IMR-90 (cell line): Measurements from ENCODE around the gene MYCT1. TPM values are rescaled to one million over a fixed set of nuclear protein-coding genes. Genes with fewer than 3 reads are reported as not detected.

Experiments used
- ATAC-seq: fragments of 200-7000 bp; cut with Tn5 transposase; 2 replicates; pipeline ENCODE4 v1.9.1; 2020; ENCODE audit warnings: low read depth, mild to moderate bottlenecking, moderate library complexity
- BruUV-seq: library from RNA; stranded (reverse); fragments of 400-500 nt; replicated peaks from 2 replicates; lab custom pipeline; 2021; lab: Mats Ljungman, UMichigan
- CTCF ChIA-PET: fragments of 300-600 bp; formaldehyde crosslinking; extraction: SDS; loops from one replicate; lab custom pipeline; 2021; ENCODE audit warnings: antibody characterized with exemption; lab: Yijun Ruan, JAX
- POLR2A ChIA-PET: fragments of 300-600 bp; sonication (Branson Sonifier 250); formaldehyde crosslinking; loops from one replicate; lab custom pipeline; 2022; ENCODE audit warnings: antibody characterized with exemption; ENCODE audit not compliant: unreplicated experiment; lab: Charles Lee
- DNase-seq: peaks from one replicate; pipeline ENCODE4 v3.0.0; 2013
- H2AFZ ChIP-seq: replicated peaks from 2 replicates; pipeline ENCODE3; 2013; ENCODE audit warnings: low read length, mild to moderate bottlenecking; ENCODE audit not compliant: poor library complexity
- H2AK5ac ChIP-seq: 2 replicates; pipeline ENCODE4 v1.6.1; 2013; ENCODE audit warnings: low read depth, low read length, inconsistent platforms
- H2AK9ac ChIP-seq: replicated peaks from 2 replicates; pipeline ENCODE3; 2013; ENCODE audit warnings: mild to moderate bottlenecking, low read depth, low read length, moderate library complexity; ENCODE audit not compliant: poor library complexity
- H2BK120ac ChIP-seq: 2 replicates; pipeline ENCODE4 v1.6.1; 2013; ENCODE audit warnings: low read depth, low read length, inconsistent platforms
- H2BK15ac ChIP-seq: 3 replicates; pipeline ENCODE4 v1.6.1; 2013; ENCODE audit warnings: low read depth, low read length, inconsistent platforms
- H2BK20ac ChIP-seq: 2 replicates; pipeline ENCODE4 v1.6.1; 2013; ENCODE audit warnings: low read depth, mild to moderate bottlenecking, inconsistent platforms, low read length, moderate library complexity
- H2BK5ac ChIP-seq: 2 replicates; pipeline ENCODE4 v1.6.1; 2013; ENCODE audit warnings: mild to moderate bottlenecking, low read depth, low read length, inconsistent platforms; ENCODE audit not compliant: poor library complexity, severe bottlenecking
- H3K14ac ChIP-seq: replicated peaks from 2 replicates; pipeline ENCODE4 v1.6.1; 2013; ENCODE audit warnings: low read depth, low read length, inconsistent platforms
- H3K18ac ChIP-seq: 2 replicates; pipeline ENCODE4 v1.6.1; 2013; ENCODE audit warnings: low read depth, low read length, control low read depth
- H3K23ac ChIP-seq: 2 replicates; pipeline ENCODE4 v1.6.1; 2013; ENCODE audit warnings: low read depth, low read length, inconsistent platforms
- H3K27ac ChIP-seq: 2 replicates; pipeline ENCODE4 v1.5.1; 2013; ENCODE audit warnings: mild to moderate bottlenecking, control low read depth, low read length; ENCODE audit not compliant: insufficient read depth
- H3K27me3 ChIP-seq: 2 replicates; pipeline ENCODE4 v1.6.1; 2013; ENCODE audit warnings: low read length; ENCODE audit not compliant: control insufficient read depth, insufficient read depth
- H3K36me3 ChIP-seq: 2 replicates; pipeline ENCODE4 v1.6.1; 2013; ENCODE audit warnings: low read length, mixed read lengths; ENCODE audit not compliant: control insufficient read depth, insufficient read depth
- H3K4ac ChIP-seq: 2 replicates; pipeline ENCODE4 v1.6.1; 2013; ENCODE audit warnings: low read depth, low read length, inconsistent platforms
- H3K4me1 ChIP-seq: 2 replicates; pipeline ENCODE4 v1.6.1; 2013; ENCODE audit warnings: low read length, mixed read lengths; ENCODE audit not compliant: control insufficient read depth, insufficient read depth
- H3K4me2 ChIP-seq: 2 replicates; pipeline ENCODE4 v1.6.1; 2013; ENCODE audit warnings: low read depth, mild to moderate bottlenecking, control low read depth, low read length, moderate library complexity
- H3K4me3 ChIP-seq: 2 replicates; pipeline ENCODE4 v1.5.1; 2013; ENCODE audit warnings: low read depth, mild to moderate bottlenecking, control low read depth, low read length, moderate library complexity; ENCODE audit not compliant: insufficient read depth
- H3K56ac ChIP-seq: 2 replicates; pipeline ENCODE4 v1.6.1; 2013; ENCODE audit warnings: low read length, inconsistent platforms; ENCODE audit not compliant: insufficient read depth; ENCODE audit errors: extremely low read depth
- H3K79me1 ChIP-seq, 2 experiments: 2 replicates each; pipeline ENCODE4 v1.6.1; 2013; ENCODE audit warnings: low read length in 2 of 2, inconsistent platforms in 1 of 2, low read depth in 1 of 2
- H3K9ac ChIP-seq: 2 replicates; pipeline ENCODE4 v1.6.1; 2013; ENCODE audit warnings: low read depth, low read length, control low read depth
- H3K9me1 ChIP-seq: 2 replicates; pipeline ENCODE4 v1.6.1; 2013; ENCODE audit warnings: low read length, inconsistent platforms; ENCODE audit not compliant: insufficient read depth
- H3K9me3 ChIP-seq: 2 replicates; pipeline ENCODE4 v1.6.1; 2013; ENCODE audit warnings: low read length; ENCODE audit not compliant: control insufficient read depth, insufficient read depth
- H4K20me1 ChIP-seq: 2 replicates; pipeline ENCODE4 v1.6.1; 2013; ENCODE audit warnings: low read length, inconsistent platforms; ENCODE audit not compliant: insufficient read depth
- H4K5ac ChIP-seq: 2 replicates; pipeline ENCODE4 v1.6.1; 2013; ENCODE audit warnings: mild to moderate bottlenecking, low read depth, low read length, control low read depth
- H4K8ac ChIP-seq, 2 experiments: 2 replicates each; pipeline ENCODE4 v1.6.1; 2013; ENCODE audit warnings: low read depth in 2 of 2, low read length in 2 of 2, control low read depth in 1 of 2, inconsistent platforms in 1 of 2
- H4K91ac ChIP-seq: 2 replicates; pipeline ENCODE4 v1.6.1; 2013; ENCODE audit warnings: low read depth, low read length, inconsistent platforms; ENCODE audit not compliant: insufficient read depth
- CTCF ChIP-seq: conservative IDR thresholded peaks from 2 replicates; pipeline ENCODE4 v1.5.1; 2012; ENCODE audit warnings: mild to moderate bottlenecking, low read depth, low read length, improper control_type of control experiment
- POLR2A ChIP-seq: IDR thresholded peaks from 2 replicates; pipeline ENCODE4 v1.6.1; 2012; ENCODE audit warnings: mild to moderate bottlenecking, low read depth, low read length
- RAD21 ChIP-seq: IDR thresholded peaks from 2 replicates; pipeline ENCODE4 v1.6.1; 2012; ENCODE audit warnings: low read length, improper control_type of control experiment
- WGBS, 2 experiments: methylation state at CpG; one replicate each; pipeline versions ENCODE4 v1.1.5 to v1.1.7; 2013; ENCODE audit warnings: missing lambda C conversion rate in 2 of 2; ENCODE audit not compliant: insufficient read length in 1 of 2; ENCODE audit errors: extremely low coverage in 2 of 2; 5-methylcytosine and 5-hydroxymethylcytosine counted together
- dilution Hi-C: fragments of 300-500 bp; cut with HindIII; formaldehyde crosslinking; loops from one replicate; pipeline ENCODE4 v1.14.3; 2018; ENCODE audit warnings: low sequenced_read_pairs; ENCODE audit not compliant: unreplicated experiment
- in situ Hi-C: fragments of 300-500 bp; cut with MboI; formaldehyde crosslinking; loops from 3 replicates; pipeline ENCODE4 v1.14.3; 2019; ENCODE audit warnings: low sequenced_read_pairs, inconsistent platforms, mixed read lengths
- intact Hi-C: fragments of 100-400 bp; cut with micrococcal nuclease; formaldehyde crosslinking; loops from 2 replicates; pipeline ENCODE4 v1.10.0; 2022
- polyA plus RNA-seq, 3 experiments: library from polyadenylated mRNA; depleted of rRNA; stranded (reverse); fragments of >200 nt; gene quantifications; 2 replicates each; pipeline ENCODE4 v1.2.3, GENCODE V29; 2012; ENCODE audit warnings: low replicate concordance in 1 of 3
- total RNA-seq: library from RNA; depleted of rRNA; stranded (reverse); fragments of >200 nt; gene quantifications from 2 replicates; pipeline ENCODE4 v1.2.3, GENCODE V29; 2012

MYCT1 gene
- total and polyA plus RNA-seq, 2 of the 4 experiments (the other 2 are of a cell fraction), result 0.89 to 0.90 TPM

GRCh38 chr6:152716322-152716721 lies 18.6 kb downstream of the MYCT1 start:
- Histone ChIP-seq H3K4me1 (no peaks in the 10 kb centered on the region), H2BK15ac (no peak overlapping the region), H4K91ac (no peak overlapping the region), H4K8ac (no peak overlapping the region), H2AK5ac (no peak overlapping the region), H3K23ac (no peak overlapping the region), H3K4me3 (no peak overlapping the region), H2AK9ac (no peak overlapping the region), H2BK5ac (no peak overlapping the region), H3K4ac (no peak overlapping the region), H3K79me1 (no peaks in the 10 kb centered on the region), H2BK20ac (no peak overlapping the region), H3K18ac (no peak overlapping the region), H3K9me1 (no peaks in the 10 kb centered on the region), H3K4me2 (no peak overlapping the region), H3K27ac (no peak overlapping the region), H3K27me3 (no peaks in the 10 kb centered on the region), H3K9ac (no peak overlapping the region), H2BK120ac (no peak overlapping the region), H3K9me3 (no peaks in the 10 kb centered on the region), H2AFZ (no peak overlapping the region), H3K14ac (no peak overlapping the region), H3K36me3 (no peaks in the 10 kb centered on the region), H3K56ac (no peak overlapping the region), H4K5ac (no peak overlapping the region), H4K20me1 (no peaks in the 10 kb centered on the region)
- TF ChIP-seq POLR2A (no peak), CTCF (0 out of 2 replicates have a peak, but pooled peaks have one; percentile 29), RAD21 (peak; percentile 31; the same call in 1 of the 2 replicates)
- BruUV-seq, result no TSS peak
- WGBS, 2 experiments, result no CpG with 5 or more reads among the region's 3 CpGs
- DNase-seq (no peak), ATAC-seq (no peak; the same call in 1 of the 2 replicates)
- dilution Hi-C loops (no loop called here), in situ Hi-C loops (no loop called here), intact Hi-C loops (loop anchor here (5.0 kb wide), 1 partner anchor 181 kb away; no protein-coding TSS in a partner anchor)
- CTCF ChIA-PET, result interaction anchor here (1.1 to 1.2 kb wide), 2 partner anchors 11 to 12 kb away, joined by 3 read pairs; no protein-coding TSS in a partner anchor
- POLR2A ChIA-PET, result interaction anchor here (0.6 kb wide), 1 partner anchor 30 kb away, joined by 4 read pairs; no protein-coding TSS in a partner anchor
